Activated CD4-positive, alpha-beta T cell treated with anti-CD3 and anti-CD28 coated beads, Interleukin-2, amount 10 ng/mL, durations not matched to agents 7 days and 5 days (primary cell): ENCODE results near the gene TEKT5. TPM values are rescaled to one million over a fixed set of nuclear protein-coding genes. Genes with fewer than 3 reads are reported as not detected.
"Not testable (repeated sequence)": the region's sequence is repeated elsewhere in the genome, so short reads cannot be mapped to it uniquely, and the experiment has no call there.

ENCODE experiments used
- CTCF ChIA-PET: fragments of 350-600 bp; sonication (Branson Sonifier 250); formaldehyde crosslinking; loops from one replicate; lab custom pipeline; 2021; ENCODE audit warnings: antibody characterized with exemption; lab: Charles Lee
- POLR2A ChIA-PET: fragments of 350-600 bp; sonication (Branson Sonifier 250); formaldehyde crosslinking; loops from one replicate; lab custom pipeline; 2021; ENCODE audit warnings: antibody characterized with exemption; lab: Charles Lee
- DNase-seq: peaks from one replicate; pipeline ENCODE4 v3.0.0-alpha.2; 2020
- H3K27ac Mint-ChIP-seq: one replicate; pipeline ENCODE4 v1.8.0; 2021; ENCODE audit warnings: mild to moderate bottlenecking, moderate library complexity, mixed read lengths
- H3K27me3 Mint-ChIP-seq: one replicate; pipeline ENCODE4 v1.8.0; 2021; ENCODE audit warnings: mixed read lengths
- H3K36me3 Mint-ChIP-seq: one replicate; pipeline ENCODE4 v1.8.0; 2021; ENCODE audit warnings: low read depth, mixed read lengths
- H3K4me1 Mint-ChIP-seq: one replicate; pipeline ENCODE4 v1.8.0; 2021; ENCODE audit warnings: mixed read lengths
- H3K4me3 Mint-ChIP-seq: one replicate; pipeline ENCODE4 v1.8.0; 2021; ENCODE audit warnings: mild to moderate bottlenecking, moderate library complexity, mixed read lengths
- H3K9me3 Mint-ChIP-seq: one replicate; pipeline ENCODE4 v1.8.0; 2021; ENCODE audit warnings: mixed read lengths
- total RNA-seq, 2 experiments: library from RNA; stranded (reverse); gene quantifications; one replicate each; pipeline ENCODE4 v1.2.3, GENCODE V29; 2021

TEKT5 gene
- total RNA-seq, 2 experiments from 2014 or later: not detected

DNA sequence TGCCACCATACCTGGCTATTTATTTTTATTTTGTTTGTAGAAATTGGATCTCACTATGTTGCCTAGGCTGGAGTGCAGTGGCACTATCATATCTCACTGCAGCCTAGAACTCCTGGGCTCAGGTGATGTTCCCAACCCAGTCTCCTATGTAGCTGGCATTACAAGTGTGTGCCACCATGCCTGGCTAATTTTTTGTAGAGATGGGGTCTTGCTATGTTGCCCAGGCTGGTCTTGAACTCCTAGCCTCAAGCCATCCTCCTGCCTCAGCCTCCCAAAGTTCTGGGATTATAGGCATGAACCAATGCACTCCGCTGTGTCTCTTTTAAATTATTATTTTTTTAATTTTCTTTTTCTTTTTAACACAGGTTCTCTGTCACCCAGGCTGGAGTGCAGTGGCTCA is 45.6 kb downstream of the TEKT5 start:
- not testable (repeated sequence) for H3K9me3 Mint-ChIP-seq, H3K4me1 Mint-ChIP-seq

DNA sequence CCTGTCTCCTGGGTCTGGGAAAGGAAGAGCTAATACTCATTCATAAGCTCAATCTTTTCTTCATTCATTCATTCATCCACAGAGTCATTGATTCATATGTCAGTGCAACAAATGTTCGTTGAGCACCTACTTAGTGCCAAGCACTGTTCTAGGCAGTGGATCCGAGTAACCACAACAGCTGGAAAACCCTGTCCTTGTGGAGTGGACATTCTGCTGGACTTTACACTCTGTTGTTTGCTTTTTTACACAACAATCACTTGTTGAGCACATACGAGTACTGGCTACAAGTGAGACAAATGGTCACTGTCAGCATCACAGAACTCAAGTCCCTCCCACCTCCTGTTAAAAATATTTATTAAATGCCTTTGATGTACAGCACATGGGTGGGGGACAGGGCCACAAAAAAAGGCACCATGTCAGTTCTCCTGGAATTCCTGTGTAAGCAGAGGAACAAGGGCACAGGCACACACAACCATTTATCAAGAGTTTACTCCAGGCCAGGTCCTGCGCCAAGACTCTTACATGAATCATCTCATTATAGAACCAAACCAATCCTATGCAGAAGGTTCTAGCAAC is 46.9 kb downstream of the TEKT5 start:
- DNase-seq: no peak
- no peak overlapping the region for H3K4me3 Mint-ChIP-seq
- no peak overlapping the region for H3K27ac Mint-ChIP-seq
- POLR2A ChIA-PET: no interaction called here
- H3K36me3 Mint-ChIP-seq: no peaks in the 10 kb centered on the region
- CTCF ChIA-PET: no interaction called here
- H3K27me3 Mint-ChIP-seq: no peaks in the 10 kb centered on the region
- no peaks in the 10 kb centered on the region for H3K4me1 Mint-ChIP-seq
- H3K9me3 Mint-ChIP-seq: no peaks in the 10 kb centered on the region

More for the DNA sequence above, 45.6 kb downstream of the TEKT5 start:
- CTCF ChIA-PET, H3K27ac Mint-ChIP-seq, H3K36me3 Mint-ChIP-seq, H3K4me3 Mint-ChIP-seq, H3K27me3 Mint-ChIP-seq, POLR2A ChIA-PET, DNase-seq: not testable (repeated sequence)

- DNase-seq: no peak
- Mint-ChIP-seq H3K36me3 (no peaks in the 10 kb centered on the region), H3K4me3 (no peak overlapping the region), H3K4me1 (no peaks in the 10 kb centered on the region), H3K9me3 (no peaks in the 10 kb centered on the region), H3K27me3 (no peaks in the 10 kb centered on the region), H3K27ac (no peak overlapping the region)
- ChIA-PET POLR2A (no interaction called here), CTCF (interaction anchor here (0.7 kb wide), 1 partner anchor 1173 kb away, joined by 3 read pairs; no protein-coding TSS in a partner anchor)
Measured at GRCh38 chr16:10647264-10647720, 47.4 kb downstream of the TEKT5 start.

DNA sequence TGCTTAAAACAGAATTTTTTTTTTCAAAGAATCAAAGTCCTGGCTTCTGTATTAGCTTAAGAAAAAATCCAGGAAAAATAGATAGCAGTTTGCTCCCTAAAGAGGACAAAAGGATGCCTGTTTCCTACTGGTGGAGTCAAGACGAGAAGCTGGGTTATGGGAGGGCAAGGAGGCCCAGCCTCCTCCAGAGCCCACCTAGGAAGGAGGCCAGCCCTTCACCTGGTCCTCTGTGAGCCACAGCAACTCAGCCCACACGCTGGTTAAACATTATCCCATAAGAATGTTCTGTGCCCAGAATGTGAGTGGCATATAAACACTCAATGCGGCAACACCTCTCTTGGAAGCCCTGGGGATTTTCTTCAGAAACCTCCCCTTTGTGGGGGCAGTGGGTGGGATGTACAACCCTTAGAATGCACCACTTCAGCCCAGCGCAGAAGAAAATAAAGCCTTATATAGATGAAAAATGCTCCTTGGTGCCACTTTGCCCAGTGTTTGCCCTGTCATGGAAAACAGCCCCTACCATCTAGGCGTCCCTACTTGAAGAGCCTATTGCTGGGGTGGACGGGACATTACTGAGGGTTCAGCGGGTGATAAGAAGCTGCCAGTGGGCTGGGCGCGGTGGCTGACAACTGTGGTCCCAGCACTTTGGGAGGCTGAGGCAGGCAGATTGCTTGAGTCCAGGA is 48.0 kb downstream of the TEKT5 start:
- Mint-ChIP-seq H3K27ac (no peak overlapping the region), H3K4me3 (no peak overlapping the region), H3K9me3 (no peaks in the 10 kb centered on the region), H3K27me3 (no peaks in the 10 kb centered on the region), H3K36me3 (no peaks in the 10 kb centered on the region), H3K4me1 (no peaks in the 10 kb centered on the region)
- POLR2A ChIA-PET: no interaction called here
- CTCF ChIA-PET: interaction anchor here (0.6 to 0.7 kb wide), 3 partner anchors 38 to 1440 kb away, joined by 3 to 4 read pairs (median 3); no protein-coding TSS in a partner anchor
- no peak for DNase-seq

- ChIA-PET CTCF (interaction anchor here (0.6 to 0.7 kb wide), 2 partner anchors 38 to 1440 kb away, joined by 3 to 4 read pairs; no protein-coding TSS in a partner anchor), POLR2A (no interaction called here)
- Mint-ChIP-seq H3K27ac (no peak overlapping the region), H3K4me3 (no peak overlapping the region), H3K9me3 (no peaks in the 10 kb centered on the region), H3K27me3 (no peaks in the 10 kb centered on the region), H3K36me3 (no peaks in the 10 kb centered on the region), H3K4me1 (no peaks in the 10 kb centered on the region)
- DNase-seq: no peak
Measured at GRCh38 chr16:10646228-10646580, 48.5 kb downstream of the TEKT5 start.

DNA sequence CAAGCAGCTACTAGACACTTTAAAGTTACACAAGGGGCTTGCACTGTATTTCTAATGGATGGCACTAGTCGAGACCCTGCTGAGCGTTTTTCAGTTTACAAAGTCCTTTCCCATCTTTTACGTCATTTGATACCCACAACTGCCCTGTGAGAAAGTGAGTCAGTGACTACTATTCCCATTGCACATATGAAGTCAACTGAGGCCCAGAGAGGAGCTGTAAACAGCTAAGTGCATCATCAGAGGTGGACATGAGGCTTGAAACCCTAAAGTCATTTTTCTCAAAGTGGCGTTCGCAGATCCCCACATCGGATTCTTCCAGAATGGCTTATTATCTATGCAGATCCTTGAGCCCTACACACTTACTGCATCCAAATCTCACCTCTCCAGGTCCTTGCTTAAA is 50.6 kb downstream of the TEKT5 start:
- Mint-ChIP-seq H3K4me1 (no peaks in the 10 kb centered on the region), H3K27me3 (no peaks in the 10 kb centered on the region), H3K4me3 (no peak overlapping the region), H3K9me3 (no peaks in the 10 kb centered on the region), H3K27ac (no peak overlapping the region), H3K36me3 (no peaks in the 10 kb centered on the region)
- POLR2A ChIA-PET: no interaction called here
- CTCF ChIA-PET: no interaction called here
- no peak for DNase-seq

DNA sequence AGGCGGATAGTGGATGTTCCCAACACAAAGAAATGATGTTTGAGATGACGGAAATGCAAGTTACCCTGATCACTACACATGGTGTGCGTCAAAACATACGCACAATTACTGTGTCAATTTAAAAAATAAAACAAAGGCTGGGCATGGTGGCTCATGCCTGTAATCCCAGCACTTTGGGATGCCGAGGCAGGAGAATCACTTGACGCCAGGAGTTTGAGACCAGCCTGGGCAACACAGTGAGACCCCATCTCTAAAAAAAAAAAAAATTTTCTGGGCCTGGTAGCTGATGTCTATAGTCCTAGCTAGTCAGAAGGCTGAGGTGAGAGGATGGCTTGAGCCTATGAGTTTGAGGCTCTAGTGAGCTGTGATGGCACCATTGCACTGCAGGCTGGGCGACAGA is 51.8 kb downstream of the TEKT5 start:
- H3K27ac Mint-ChIP-seq: no peak overlapping the region
- H3K9me3 Mint-ChIP-seq: no peaks in the 10 kb centered on the region
- H3K4me1 Mint-ChIP-seq: no peaks in the 10 kb centered on the region
- CTCF ChIA-PET: interaction anchor here (0.6 kb wide), 2 partner anchors 26 to 531 kb away, joined by 3 read pairs; no protein-coding TSS in a partner anchor
- DNase-seq: no peak
- no peak overlapping the region for H3K4me3 Mint-ChIP-seq
- no peaks in the 10 kb centered on the region for H3K27me3 Mint-ChIP-seq
- POLR2A ChIA-PET: no interaction called here
- H3K36me3 Mint-ChIP-seq: no peaks in the 10 kb centered on the region

DNA sequence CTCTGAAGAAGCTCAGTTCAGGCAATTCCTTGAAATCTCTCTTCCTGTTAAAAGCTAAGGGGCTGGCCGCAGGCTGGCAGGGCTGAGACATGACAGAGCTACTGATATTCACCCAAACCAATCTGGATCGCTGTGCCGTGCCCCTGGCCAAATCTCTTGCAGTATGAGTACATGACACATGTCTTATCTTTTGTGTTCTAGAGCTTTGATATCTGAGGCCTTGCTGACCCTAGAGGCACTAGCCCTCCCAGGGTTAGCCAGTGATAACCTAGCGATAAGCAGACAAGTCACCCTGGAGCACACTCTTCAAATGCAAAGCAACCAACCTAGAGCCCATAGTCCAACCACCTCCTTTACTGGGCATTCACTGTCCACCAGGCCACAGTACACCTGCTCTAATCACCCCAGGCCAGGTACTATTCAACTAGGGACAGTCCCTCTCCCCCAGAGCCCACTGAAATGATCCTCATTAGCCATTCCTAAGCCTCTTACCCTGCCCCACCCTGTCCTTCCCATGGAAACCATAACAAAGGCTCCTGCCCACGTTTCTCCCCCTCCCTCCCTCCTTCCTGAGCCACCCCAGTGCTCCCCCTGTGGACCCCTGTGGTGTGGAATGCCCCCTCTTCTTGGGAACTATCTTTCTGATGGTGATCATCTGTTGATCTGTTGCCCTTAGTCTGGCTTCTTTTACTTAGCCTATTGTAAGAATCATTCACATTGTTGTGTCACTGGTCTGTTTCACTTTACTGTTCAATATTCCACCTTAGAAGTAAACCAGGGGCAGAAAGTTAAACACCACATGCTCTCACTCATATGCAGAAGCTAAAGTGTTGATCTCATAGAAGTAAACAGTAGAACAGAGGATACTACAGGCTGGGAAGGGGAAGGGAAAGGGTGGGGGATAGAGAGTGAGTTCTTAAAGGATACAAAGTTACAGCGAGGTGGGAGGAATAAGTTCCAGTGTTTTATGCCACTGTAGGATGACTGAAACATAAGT is 52.5 kb downstream of the TEKT5 start:
- Mint-ChIP-seq H3K27me3 (no peaks in the 10 kb centered on the region), H3K36me3 (no peaks in the 10 kb centered on the region), H3K27ac (no peak overlapping the region), H3K4me1 (no peaks in the 10 kb centered on the region), H3K9me3 (no peaks in the 10 kb centered on the region), H3K4me3 (no peak overlapping the region)
- no peak for DNase-seq
- ChIA-PET CTCF (interaction anchor here (0.6 kb wide), 1 partner anchor 26 kb away, joined by 3 read pairs; no protein-coding TSS in a partner anchor), POLR2A (no interaction called here)

DNA sequence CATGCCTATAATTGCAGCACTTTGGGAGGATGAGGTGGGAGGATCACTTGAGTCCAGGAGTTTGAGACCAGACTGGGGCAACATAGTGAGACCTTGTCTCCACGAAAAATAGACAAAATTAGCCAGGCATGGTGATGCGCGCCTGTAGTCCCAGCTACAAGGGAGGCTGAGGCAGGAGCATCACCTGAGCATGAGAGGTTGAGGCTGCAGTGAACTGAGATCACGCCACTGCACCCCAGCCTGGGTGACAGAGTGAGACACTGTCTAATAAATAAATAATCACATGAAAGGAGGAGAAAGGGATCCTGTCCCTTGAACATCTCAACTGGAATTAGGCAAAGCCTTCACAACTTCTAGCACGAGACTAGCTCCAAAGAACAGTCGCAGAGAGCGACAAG is 53.2 kb downstream of the TEKT5 start:
- DNase-seq: no peak
- Mint-ChIP-seq H3K27me3 (no peaks in the 10 kb centered on the region), H3K27ac (no peak overlapping the region), H3K36me3 (no peaks in the 10 kb centered on the region), H3K9me3 (no peaks in the 10 kb centered on the region), H3K4me1 (no peaks in the 10 kb centered on the region), H3K4me3 (no peak overlapping the region)
- POLR2A ChIA-PET: no interaction called here
- CTCF ChIA-PET: no interaction called here

- Mint-ChIP-seq H3K27ac (no peak overlapping the region), H3K27me3 (no peaks in the 10 kb centered on the region), H3K4me3 (no peak overlapping the region), H3K9me3 (no peaks in the 10 kb centered on the region), H3K4me1 (no peaks in the 10 kb centered on the region), H3K36me3 (no peaks in the 10 kb centered on the region)
- DNase-seq: no peak
- ChIA-PET POLR2A (no interaction called here), CTCF (no interaction called here)
Measured at GRCh38 chr16:10640934-10641333, 53.8 kb downstream of the TEKT5 start.

DNA sequence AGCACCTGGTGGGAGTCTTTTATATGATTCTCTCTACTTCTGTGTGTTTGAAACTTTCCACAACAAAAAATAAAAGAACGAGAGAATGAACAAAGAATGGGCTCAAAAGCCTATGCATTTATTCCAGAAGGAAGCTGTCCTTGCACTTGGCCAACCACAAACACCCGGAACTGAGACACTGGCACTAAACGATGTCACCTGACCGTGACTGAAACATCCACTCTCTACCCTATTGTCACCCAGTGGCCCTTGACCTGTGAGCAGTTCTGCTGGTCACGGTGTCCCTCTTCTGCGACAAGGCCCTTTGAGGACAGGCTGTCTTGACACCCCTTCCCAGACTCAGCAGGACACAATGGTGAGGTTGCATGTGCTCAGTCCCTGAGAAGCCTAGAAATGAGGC is 56.6 kb downstream of the TEKT5 start:
- Mint-ChIP-seq H3K27me3 (no peaks in the 10 kb centered on the region), H3K9me3 (no peaks in the 10 kb centered on the region), H3K36me3 (no peaks in the 10 kb centered on the region), H3K4me1 (no peaks in the 10 kb centered on the region), H3K4me3 (no peak overlapping the region), H3K27ac (no peak overlapping the region)
- CTCF ChIA-PET: no interaction called here
- no peak for DNase-seq
- POLR2A ChIA-PET: no interaction called here

- Mint-ChIP-seq H3K9me3 (no peaks in the 10 kb centered on the region), H3K4me3 (no peak overlapping the region), H3K4me1 (no peaks in the 10 kb centered on the region), H3K36me3 (no peaks in the 10 kb centered on the region), H3K27ac (no peak overlapping the region), H3K27me3 (no peaks in the 10 kb centered on the region)
- CTCF ChIA-PET: no interaction called here
- no peak for DNase-seq
- POLR2A ChIA-PET: no interaction called here
Measured at GRCh38 chr16:10637337-10638037, 57.2 kb downstream of the TEKT5 start.
